ENCODE results near the gene SORCS2. TPM values are rescaled to one million over a fixed set of nuclear protein-coding genes. Genes with fewer than 3 reads are reported as not detected.

Gene SORCS2
- total RNA-seq, 1 donor from 2014 or later, result 5.2 TPM

GRCh38 chr4:7638984-7639789, 446.8 kb downstream of the SORCS2 start:
- no peaks in the 10 kb centered on the region for H3K9me3 ChIP-seq (ENCODE audit: low read depth)
- no peak overlapping the region for H3K9ac ChIP-seq
- Mint-ChIP-seq H3K4me1 (peaks cover 23% of the 10 kb centered on the region), H3K27me3 (ENCODE audit: insufficient read depth, low read depth) (peaks cover 2% of the 10 kb centered on the region), H3K27ac (no peak overlapping the region), H3K4me3 (no peak overlapping the region), H3K9me3 (peaks cover 11% of the 10 kb centered on the region), H3K36me3 (peaks cover 2% of the 10 kb centered on the region)
- H3K4me3 ChIP-seq, result no peak overlapping the region
- no peaks in the 10 kb centered on the region for H3K79me2 ChIP-seq (ENCODE audit: low read depth)
- H3K4me2 ChIP-seq, result no peak overlapping the region
- peaks cover 7% of the 10 kb centered on the region for H3F3A ChIP-seq (ENCODE audit: low read depth)
- no peaks in the 10 kb centered on the region for H4K20me1 ChIP-seq (ENCODE audit: low read depth)
- H3K27ac ChIP-seq, result no peak overlapping the region
- H3K27me3 ChIP-seq, result no peaks in the 10 kb centered on the region
- TF ChIP-seq, protein P1, sequence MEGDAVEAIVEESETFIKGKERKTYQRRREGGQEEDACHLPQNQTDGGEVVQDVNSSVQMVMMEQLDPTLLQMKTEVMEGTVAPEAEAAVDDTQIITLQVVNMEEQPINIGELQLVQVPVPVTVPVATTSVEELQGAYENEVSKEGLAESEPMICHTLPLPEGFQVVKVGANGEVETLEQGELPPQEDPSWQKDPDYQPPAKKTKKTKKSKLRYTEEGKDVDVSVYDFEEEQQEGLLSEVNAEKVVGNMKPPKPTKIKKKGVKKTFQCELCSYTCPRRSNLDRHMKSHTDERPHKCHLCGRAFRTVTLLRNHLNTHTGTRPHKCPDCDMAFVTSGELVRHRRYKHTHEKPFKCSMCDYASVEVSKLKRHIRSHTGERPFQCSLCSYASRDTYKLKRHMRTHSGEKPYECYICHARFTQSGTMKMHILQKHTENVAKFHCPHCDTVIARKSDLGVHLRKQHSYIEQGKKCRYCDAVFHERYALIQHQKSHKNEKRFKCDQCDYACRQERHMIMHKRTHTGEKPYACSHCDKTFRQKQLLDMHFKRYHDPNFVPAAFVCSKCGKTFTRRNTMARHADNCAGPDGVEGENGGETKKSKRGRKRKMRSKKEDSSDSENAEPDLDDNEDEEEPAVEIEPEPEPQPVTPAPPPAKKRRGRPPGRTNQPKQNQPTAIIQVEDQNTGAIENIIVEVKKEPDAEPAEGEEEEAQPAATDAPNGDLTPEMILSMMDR (IDR thresholded peaks at IDR 0.05), result no peak
- TF ChIP-seq EZH2 (IDR thresholded peaks at IDR 0.05) (no peak), EZH2phosphoT487 (IDR thresholded peaks at IDR 0.05) (no peak)
- no peak overlapping the region for H2AFZ ChIP-seq (replicated peaks)
- no peak for DNase-seq (ENCODE audit: low spot score)
- H3K36me3 ChIP-seq, result no peaks in the 10 kb centered on the region
- peaks cover 14% of the 10 kb centered on the region for H3K4me1 ChIP-seq

DNA sequence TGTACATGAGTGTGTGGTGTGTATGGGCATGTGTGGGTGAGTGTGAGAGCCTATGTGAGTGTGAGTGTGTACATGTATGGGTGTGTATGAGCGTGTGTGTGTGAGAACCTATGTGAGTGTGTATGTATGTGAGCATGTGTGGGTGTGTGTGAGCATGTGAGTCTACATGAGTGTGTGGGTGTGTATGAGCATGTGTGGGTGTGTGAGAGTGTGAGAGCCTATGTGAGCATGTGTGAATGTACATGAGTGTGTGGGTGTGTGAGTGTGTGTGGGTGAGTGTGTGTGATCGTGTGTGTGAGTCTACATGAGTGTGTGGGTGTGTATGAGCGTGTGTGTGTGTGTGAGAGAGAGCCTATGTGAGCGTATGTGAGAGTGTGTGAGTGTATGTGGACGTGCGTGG, 447.8 kb downstream of the SORCS2 start:
- H3K27me3 ChIP-seq, result no peaks in the 10 kb centered on the region
- no peak overlapping the region for H3K27ac ChIP-seq
- H3K36me3 ChIP-seq, result no peaks in the 10 kb centered on the region
- Mint-ChIP-seq H3K9me3 (peaks cover 18% of the 10 kb centered on the region), H3K4me1 (peaks cover 23% of the 10 kb centered on the region), H3K4me3 (no peak overlapping the region), H3K27me3 (ENCODE audit: insufficient read depth, low read depth) (peaks cover 2% of the 10 kb centered on the region), H3K36me3 (peaks cover 4% of the 10 kb centered on the region), H3K27ac (no peak overlapping the region)
- H3K4me3 ChIP-seq, result no peak overlapping the region
- no peaks in the 10 kb centered on the region for H3K79me2 ChIP-seq (ENCODE audit: low read depth)
- no peak overlapping the region for H2AFZ ChIP-seq (replicated peaks)
- peaks cover 7% of the 10 kb centered on the region for H3F3A ChIP-seq (ENCODE audit: low read depth)
- H3K4me1 ChIP-seq, result peaks cover 11% of the 10 kb centered on the region
- no peak for DNase-seq (ENCODE audit: low spot score)
- H3K4me2 ChIP-seq, result no peak overlapping the region
- H4K20me1 ChIP-seq (ENCODE audit: low read depth), result no peaks in the 10 kb centered on the region
- no peak overlapping the region for H3K9ac ChIP-seq
- TF ChIP-seq, protein P1 (IDR thresholded peaks at IDR 0.05), result no peak
- TF ChIP-seq EZH2phosphoT487 (IDR thresholded peaks at IDR 0.05) (no peak), EZH2 (IDR thresholded peaks at IDR 0.05) (no peak)
- no peaks in the 10 kb centered on the region for H3K9me3 ChIP-seq (ENCODE audit: low read depth)

DNA sequence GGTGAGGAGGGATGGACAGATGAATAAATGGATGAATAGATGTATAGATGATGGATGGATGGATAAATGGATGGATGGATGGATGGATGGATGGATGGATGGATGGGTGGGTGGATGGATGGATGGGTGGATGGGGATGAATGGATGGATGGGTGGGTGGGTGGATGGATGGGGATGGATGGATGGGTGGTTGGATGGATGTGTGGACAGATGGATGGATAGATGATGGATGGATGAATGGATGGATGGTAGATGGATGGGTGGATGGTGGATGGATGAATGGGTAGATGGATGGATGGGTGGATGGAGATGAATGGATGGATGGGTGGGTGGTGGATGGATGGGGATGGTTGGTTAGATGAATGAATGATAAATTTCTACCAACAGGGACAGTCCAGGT, 449.4 kb downstream of the SORCS2 start:
- H4K20me1 ChIP-seq (ENCODE audit: low read depth), result no peaks in the 10 kb centered on the region
- no peaks in the 10 kb centered on the region for H3K36me3 ChIP-seq
- no peaks in the 10 kb centered on the region for H3K79me2 ChIP-seq (ENCODE audit: low read depth)
- no peak overlapping the region for H3K9ac ChIP-seq
- TF ChIP-seq, protein P1 (IDR thresholded peaks at IDR 0.05), result no peak
- TF ChIP-seq EZH2phosphoT487 (IDR thresholded peaks at IDR 0.05), result no peak
- no peak for TF ChIP-seq EZH2 (IDR thresholded peaks at IDR 0.05)
- Mint-ChIP-seq H3K9me3 (peaks cover 26% of the 10 kb centered on the region), H3K27ac (no peak overlapping the region), H3K36me3 (peaks cover 4% of the 10 kb centered on the region), H3K4me3 (no peak overlapping the region), H3K4me1 (peaks cover 23% of the 10 kb centered on the region), H3K27me3 (ENCODE audit: insufficient read depth, low read depth) (peaks cover 3% of the 10 kb centered on the region)
- no peaks in the 10 kb centered on the region for H3K9me3 ChIP-seq (ENCODE audit: low read depth)
- H3K4me3 ChIP-seq, result no peak overlapping the region
- H2AFZ ChIP-seq (replicated peaks), result no peak overlapping the region
- no peaks in the 10 kb centered on the region for H3K27me3 ChIP-seq
- H3K4me1 ChIP-seq, result no peaks in the 10 kb centered on the region
- no peak overlapping the region for H3K4me2 ChIP-seq
- H3F3A ChIP-seq (ENCODE audit: low read depth), result no peaks in the 10 kb centered on the region
- H3K27ac ChIP-seq, result no peak overlapping the region
- DNase-seq (ENCODE audit: low spot score), result no peak

All from neural progenitor cell (in vitro differentiated cells).